ENCODE measurements around the gene SETD1A.
A peak's percentile ranks its signal among the peaks of the same experiment; 100 is the strongest.

Gene SETD1A

DNA sequence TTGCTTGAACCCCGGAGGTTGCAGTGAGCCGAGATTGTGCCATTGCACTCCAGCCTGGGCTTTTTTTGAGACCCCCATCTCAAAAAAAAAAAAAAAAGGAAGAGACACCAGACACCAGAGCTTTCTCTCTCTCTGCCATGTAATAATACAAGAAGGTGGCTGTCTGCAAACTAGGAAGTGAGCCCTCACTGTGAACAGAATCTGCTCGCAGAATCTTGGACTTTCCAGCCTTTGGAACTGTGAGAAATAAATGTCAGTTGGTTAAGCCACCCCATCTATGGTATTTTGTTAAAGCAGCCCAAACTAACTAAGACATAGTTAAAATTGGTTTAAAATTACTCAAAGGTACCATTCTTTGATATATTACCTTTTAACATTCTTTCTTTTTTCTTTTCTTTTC is 63.0 kb downstream of the SETD1A start:
- no peak for DNase-seq (ENCODE audit: low spot score)

DNA sequence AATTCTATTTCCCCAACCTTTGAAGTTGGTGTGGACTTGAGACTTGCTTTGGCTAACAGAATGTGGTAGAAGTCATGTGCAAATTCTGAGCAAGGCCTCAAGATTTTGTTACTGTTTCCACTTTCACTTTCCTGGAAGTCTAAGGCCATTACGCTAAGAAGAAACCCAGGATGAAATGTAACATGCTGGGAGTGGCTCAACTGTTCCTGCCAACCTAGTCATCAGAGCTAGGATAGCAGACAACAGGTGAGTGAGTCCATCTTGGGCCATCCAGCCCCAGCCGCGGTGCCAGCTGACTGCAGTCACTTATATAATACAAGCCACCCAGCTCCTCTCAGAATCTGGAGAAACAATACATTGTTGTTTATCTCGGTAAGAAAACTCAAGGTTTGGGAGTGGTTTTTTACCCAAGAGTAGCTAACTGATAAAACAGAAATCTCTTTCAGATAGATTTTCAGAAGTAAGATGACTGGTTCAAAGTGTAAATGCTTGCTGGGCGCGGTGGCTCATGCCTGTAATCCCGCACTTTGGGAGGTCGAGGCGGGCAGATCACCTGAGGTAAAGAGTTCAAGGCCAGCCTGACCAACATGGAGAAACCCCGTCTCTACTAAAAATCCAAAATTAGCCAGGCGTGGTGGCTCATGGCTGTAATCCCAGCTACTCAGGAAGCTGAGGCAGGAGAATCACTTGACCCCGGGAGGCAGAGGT is 65.1 kb downstream of the SETD1A start:
- DNase-seq (ENCODE audit: low spot score): no peak

DNA sequence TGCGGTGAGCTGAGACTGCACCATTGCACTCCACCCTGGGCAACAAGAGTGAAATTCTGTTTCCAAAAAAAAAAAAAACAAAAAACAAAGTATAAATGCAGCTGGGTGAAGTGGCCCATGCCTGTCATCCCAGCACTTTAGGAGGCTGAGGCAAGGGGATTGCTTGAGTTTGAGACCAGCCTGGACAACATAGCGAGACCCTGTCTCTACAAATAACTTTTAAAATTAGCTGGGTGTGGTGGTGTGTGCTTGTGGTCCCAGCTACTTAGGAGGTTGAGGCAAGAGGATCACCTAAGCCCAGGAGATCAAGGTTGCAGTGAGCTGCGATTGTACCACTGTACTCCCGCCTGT is 65.7 kb downstream of the SETD1A start:
- DNase-seq (ENCODE audit: low spot score): no peak

DNA sequence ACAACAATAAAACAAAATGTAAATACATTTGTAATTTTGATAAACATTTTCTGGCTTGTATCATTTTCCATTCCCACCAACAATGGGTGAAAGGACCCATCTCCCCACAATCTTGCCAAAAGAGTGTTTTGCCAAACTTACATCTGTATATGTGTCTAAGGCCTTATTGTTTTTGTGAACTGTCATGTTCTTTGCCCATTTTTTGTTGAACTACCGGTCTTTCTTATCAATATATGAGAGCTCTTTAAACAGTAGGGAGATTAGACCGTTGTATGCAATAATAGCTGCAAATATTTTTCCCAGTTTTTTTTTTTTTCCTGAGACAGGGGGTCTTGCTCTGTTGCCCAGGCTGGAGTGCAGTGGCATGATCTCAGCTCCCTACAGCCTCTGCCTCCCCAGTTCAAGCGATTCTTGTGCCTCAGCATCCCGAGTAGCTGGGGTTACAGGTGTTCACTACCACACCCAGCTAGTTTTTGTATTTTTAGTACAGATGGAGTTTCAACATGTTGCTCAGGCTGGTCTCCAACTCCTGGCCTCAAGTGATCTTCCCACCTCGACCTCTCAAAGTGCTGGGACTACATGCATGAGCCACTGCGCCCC is 66.2 kb downstream of the SETD1A start:
- no peak for DNase-seq (ENCODE audit: low spot score)

DNA sequence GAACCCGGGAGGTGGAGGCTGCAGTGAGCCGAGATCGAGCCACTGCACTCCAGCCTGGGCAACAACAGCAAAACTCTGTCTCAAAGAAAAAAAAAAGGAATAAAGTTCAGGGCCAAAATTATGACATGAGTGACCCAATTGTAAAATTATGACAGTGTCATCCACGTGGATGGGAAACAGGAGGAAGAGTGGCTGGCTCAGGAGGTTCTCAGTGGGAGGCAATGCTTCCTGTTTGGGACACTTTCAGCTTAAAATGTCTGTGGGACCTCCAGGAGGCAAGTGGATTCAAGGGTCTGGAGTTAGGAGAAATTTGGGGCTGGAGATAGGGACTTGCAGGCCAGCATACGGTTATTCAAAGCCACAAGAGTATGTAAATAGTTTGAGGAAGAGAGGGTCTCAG is 67.8 kb downstream of the SETD1A start:
- no peak for DNase-seq (ENCODE audit: low spot score)

DNA sequence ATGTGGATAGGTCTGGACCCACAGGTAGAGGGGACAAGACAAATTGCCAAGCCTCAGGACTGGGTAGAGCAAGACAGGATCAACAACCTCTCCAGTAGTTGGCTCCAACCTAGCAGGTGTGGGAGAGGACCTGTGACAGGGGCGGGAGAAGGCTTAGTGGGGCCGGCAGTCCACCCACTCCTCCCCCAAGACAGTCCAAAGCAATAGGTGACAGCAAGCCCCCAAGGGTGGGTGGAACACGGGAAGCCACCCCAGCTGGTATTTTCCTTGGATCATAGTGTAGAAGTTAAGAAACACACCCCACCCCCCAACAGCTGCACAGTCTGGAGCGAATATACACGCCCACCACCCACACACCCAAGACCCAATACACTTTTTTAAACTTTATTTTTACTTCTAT is 71.7 kb downstream of the SETD1A start:
- DNase-seq (ENCODE audit: low spot score): no peak

DNA sequence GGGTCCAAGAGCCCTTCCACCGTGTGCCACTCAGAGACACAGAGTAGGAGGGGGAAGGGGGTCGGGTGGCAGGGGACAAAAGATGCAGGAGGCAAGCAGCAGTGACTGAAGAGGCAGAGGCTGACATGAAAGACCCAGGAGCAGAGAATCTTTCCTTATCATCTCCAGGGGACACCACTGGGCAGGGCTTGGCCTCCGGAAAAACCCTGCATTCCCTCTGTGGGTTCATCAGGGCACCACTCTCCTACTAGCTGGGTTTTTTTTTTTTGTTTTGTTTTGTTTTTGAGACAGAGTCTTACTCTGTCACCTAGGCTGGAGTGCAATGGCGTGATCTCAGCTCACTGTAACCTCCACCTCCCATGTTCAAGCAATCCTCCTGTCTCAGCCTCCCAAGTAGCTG is 73.7 kb downstream of the SETD1A start:
- no peak for DNase-seq (ENCODE audit: low spot score)

DNA sequence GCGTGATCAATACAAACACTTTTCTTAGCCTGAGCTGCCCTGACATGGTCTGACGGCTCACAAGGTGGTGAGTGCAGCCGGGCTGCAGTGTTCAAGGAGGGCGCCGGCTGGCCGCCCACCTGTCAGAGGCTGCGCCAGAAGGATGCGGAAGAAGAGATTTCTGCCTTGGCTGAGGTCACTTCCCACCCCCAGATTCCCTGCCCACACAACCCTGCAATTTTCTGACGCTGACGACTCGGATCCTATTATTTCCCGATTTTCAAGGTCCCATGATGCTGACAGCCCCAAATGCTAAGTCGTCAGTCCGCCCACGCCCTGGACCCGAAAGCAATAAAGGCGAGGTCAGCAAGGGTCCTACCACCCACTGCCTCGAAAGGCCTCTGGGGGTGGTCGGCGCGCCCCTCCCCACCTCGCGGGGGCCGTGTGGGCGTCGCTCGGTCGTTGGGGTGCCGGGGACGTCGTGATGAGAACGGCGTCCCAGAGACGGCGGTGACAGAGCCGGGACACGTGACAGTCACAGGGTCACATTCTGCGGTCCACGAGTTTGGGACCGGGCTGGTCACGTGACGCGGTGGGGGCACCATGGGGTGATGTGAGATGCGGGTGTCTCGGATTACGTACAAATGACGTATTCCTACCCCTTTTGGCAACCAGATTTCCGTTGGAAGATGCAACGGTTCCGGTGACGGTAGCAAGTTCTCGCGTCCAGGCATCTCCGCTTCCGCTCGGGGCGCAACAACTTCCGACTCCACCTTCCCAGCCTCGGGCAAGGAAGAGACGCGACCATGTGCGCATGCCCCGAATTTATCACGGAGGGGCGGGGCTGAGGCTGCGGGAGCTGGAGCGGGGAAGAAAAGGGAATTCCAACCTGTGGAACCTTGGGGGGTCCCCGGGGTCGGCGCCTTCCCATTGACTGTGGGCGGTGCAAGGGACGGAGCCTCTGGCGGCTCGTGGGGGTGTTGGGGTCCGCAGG is 75.5 kb downstream of the SETD1A start, which contains the start of gene STX4:
TSS of gene STX4 (plus strand) at position 823 of the 973 bp plus-strand sequence. CDS start 248 bp downstream, outside the sequence.
- DNase-seq (ENCODE audit: low spot score): peak; percentile 97

DNA sequence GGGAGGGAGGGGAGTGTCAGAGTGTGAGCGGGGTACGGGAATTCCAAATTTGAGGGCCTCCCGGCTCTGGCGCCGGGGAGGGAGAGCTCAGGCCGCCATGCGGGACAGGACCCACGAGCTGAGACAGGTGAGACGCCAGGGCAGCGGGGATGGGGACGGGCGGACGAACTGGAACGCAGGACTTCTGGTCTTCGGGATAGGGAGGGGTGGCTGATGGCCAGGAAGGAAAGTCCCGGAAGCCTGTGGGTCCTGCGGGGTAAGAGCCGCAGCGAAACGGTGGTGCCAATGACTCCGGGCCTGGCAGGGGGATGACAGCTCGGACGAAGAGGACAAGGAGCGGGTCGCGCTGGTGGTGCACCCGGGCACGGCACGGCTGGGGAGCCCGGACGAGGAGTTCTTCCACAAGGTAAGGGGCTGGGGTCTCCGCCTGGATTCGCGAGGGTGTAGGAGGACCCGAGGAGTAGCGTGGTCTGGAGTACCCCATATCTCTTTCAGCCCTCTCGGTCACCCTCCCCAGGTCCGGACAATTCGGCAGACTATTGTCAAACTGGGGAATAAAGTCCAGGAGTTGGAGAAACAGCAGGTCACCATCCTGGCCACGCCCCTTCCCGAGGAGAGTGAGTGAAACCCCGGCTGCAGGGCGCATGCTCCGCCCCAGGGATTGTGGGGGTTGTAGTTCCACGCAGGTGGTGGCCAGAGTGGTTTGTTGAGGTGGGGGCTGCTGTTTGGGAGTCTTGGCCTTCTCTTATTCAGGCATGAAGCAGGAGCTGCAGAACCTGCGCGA is 76.3 kb downstream of the SETD1A start:
- peak; percentile 85 for DNase-seq (ENCODE audit: low spot score)
